PC-3 (cell line): Measurements from ENCODE around the gene ZNF780B. TPM values are rescaled to one million over a fixed set of nuclear protein-coding genes. Genes with fewer than 3 reads are reported as not detected.
A peak's percentile ranks its signal among the peaks of the same experiment; 100 is the strongest.
"Not testable (repeated sequence)": the region's sequence is repeated elsewhere in the genome, so short reads cannot be mapped to it uniquely, and the experiment has no call there.

Source experiments
- ATAC-seq: fragments of 200-7000 bp; cut with Tn5 transposase; 2 replicates; pipeline ENCODE4 v1.9.1; 2020; ENCODE audit warnings: mild to moderate bottlenecking, moderate library complexity
- BruUV-seq: library from RNA; stranded (reverse); fragments of 400-500 nt; replicated peaks from 2 replicates; lab custom pipeline; 2021; lab: Mats Ljungman, UMichigan
- CTCF ChIA-PET: fragments of 300-600 bp; sonication (Branson Sonifier 250); formaldehyde crosslinking; loops from one replicate; lab custom pipeline; 2022; ENCODE audit warnings: antibody characterized with exemption; lab: Charles Lee
- POLR2A ChIA-PET: fragments of 300-600 bp; sonication (Branson Sonifier 250); formaldehyde crosslinking; loops from one replicate; lab custom pipeline; 2022; ENCODE audit warnings: antibody characterized with exemption; ENCODE audit not compliant: unreplicated experiment; lab: Charles Lee
- DNase-seq: peaks from one replicate; pipeline ENCODE4 v3.0.0-alpha.2; 2015
- H2AFZ ChIP-seq: fragments of 300-600 bp; sonication (generic); 2 replicates; pipeline ENCODE4 v1.6.0; 2016; ENCODE audit warnings: antibody characterized with exemption, low read length
- H3F3A ChIP-seq: fragments of 300-600 bp; sonication (generic); one replicate; pipeline ENCODE4 v1.6.0; 2017; ENCODE audit warnings: antibody characterized with exemption, low read length, control low read depth, mild to moderate bottlenecking; ENCODE audit not compliant: unreplicated experiment
- H3K27ac ChIP-seq: fragments of 300-600 bp; sonication (generic); 2 replicates; pipeline ENCODE4 v1.5.1; 2016; ENCODE audit warnings: mild to moderate bottlenecking, low read length
- H3K27me3 ChIP-seq: fragments of 300-600 bp; sonication (generic); 2 replicates; pipeline ENCODE4 v1.6.1; 2016; ENCODE audit warnings: low read length, mixed read lengths
- H3K36me3 ChIP-seq: fragments of 300-600 bp; sonication (generic); 2 replicates; pipeline ENCODE4 v1.6.1; 2016; ENCODE audit warnings: low read depth, mixed run types, low read length, mixed read lengths
- H3K4me1 ChIP-seq: fragments of 300-600 bp; sonication (generic); 2 replicates; pipeline ENCODE4 v1.5.1; 2016; ENCODE audit warnings: low read length; ENCODE audit not compliant: insufficient read depth
- H3K4me2 ChIP-seq: fragments of 300-600 bp; sonication (generic); 2 replicates; pipeline ENCODE4 v1.6.0; 2016; ENCODE audit warnings: low read length
- H3K4me3 ChIP-seq: fragments of 300-600 bp; sonication (generic); 2 replicates; pipeline ENCODE4 v1.5.1; 2016; ENCODE audit warnings: mild to moderate bottlenecking, low read length, mixed read lengths
- H3K79me2 ChIP-seq: fragments of 300-600 bp; sonication (generic); 2 replicates; pipeline ENCODE4 v1.6.1; 2017; ENCODE audit warnings: low read length, mixed read lengths
- H3K9ac ChIP-seq: fragments of 300-600 bp; sonication (generic); 2 replicates; pipeline ENCODE4 v1.6.0; 2016; ENCODE audit warnings: mild to moderate bottlenecking, low read length
- H3K9me2 ChIP-seq: fragments of 300-600 bp; sonication (generic); replicated peaks from 2 replicates; pipeline ENCODE4 v1.6.1; 2016; ENCODE audit warnings: mixed run types, low read length, mixed read lengths
- H3K9me3 ChIP-seq: fragments of 300-600 bp; sonication (generic); 2 replicates; pipeline ENCODE4 v1.6.1; 2016; ENCODE audit warnings: low read length, mixed read lengths
- H4K20me1 ChIP-seq: fragments of 300-600 bp; sonication (generic); 2 replicates; pipeline ENCODE4 v1.6.1; 2016; ENCODE audit warnings: low read length, mixed read lengths
- CTCF ChIP-seq: fragments of 300-600 bp; sonication (generic); conservative IDR thresholded peaks from 2 replicates; pipeline ENCODE4 v1.5.1; 2017; ENCODE audit warnings: antibody characterized with exemption, low read depth, mild to moderate bottlenecking, low read length
- EZH2 ChIP-seq: fragments of 300-600 bp; sonication (generic); IDR thresholded peaks from one replicate; pipeline ENCODE4 v1.6.1; 2017; ENCODE audit warnings: antibody characterized with exemption, mild to moderate bottlenecking, low read length; ENCODE audit not compliant: unreplicated experiment
- EZH2phosphoT487 ChIP-seq: fragments of 300-600 bp; sonication (generic); IDR thresholded peaks from 2 replicates; pipeline ENCODE4 v1.6.1; 2018; ENCODE audit warnings: mild to moderate bottlenecking, antibody characterized with exemption, low read length, borderline replicate concordance
- intact Hi-C: fragments of 100-400 bp; cut with micrococcal nuclease; formaldehyde crosslinking; loops from 2 replicates; pipeline ENCODE4 v1.9.0; 2023
- total RNA-seq: library from RNA; depleted of rRNA; stranded (reverse); fragments of >200 nt; gene quantifications from 2 replicates; pipeline ENCODE4 v1.2.3, GENCODE V29; 2014

The ZNF780B gene
- total RNA-seq, 1 experiment from 2014 or later: 7.1 TPM

DNA sequence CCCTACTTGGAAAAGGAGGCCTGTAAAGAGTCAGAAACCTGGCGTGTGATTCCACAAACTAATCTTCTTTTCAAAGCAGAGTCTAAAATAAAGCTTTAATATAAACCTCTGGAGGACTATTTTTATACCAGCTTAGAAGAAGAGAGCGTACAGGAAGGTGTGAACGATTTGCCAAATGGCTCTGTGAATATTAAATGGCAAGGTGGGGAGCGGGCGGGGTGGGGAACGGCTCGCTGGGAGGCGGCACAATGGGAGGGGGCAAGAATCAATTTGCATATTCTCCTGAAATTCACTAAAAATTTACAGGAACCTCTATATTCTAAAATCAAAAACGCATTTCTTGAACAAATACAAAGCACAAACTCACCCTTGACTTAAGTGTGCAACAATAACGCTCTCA, 982 bp downstream of the ZNF780B start:
- CTCF ChIA-PET: no interaction called here
- POLR2A ChIA-PET: no interaction called here
- peak overlapping the region; percentile 99 for H3K4me3 ChIP-seq
- peak overlapping the region; percentile 84 for H3K9ac ChIP-seq
- no peaks in the 10 kb centered on the region for H3K9me2 ChIP-seq
- no peak overlapping the region for H3K27ac ChIP-seq
- no peaks in the 10 kb centered on the region for H3F3A ChIP-seq
- H3K4me2 ChIP-seq: peak overlapping the region; percentile 99
- H3K27me3 ChIP-seq: no peaks in the 10 kb centered on the region
- intact Hi-C loops: no loop called here
- H3K36me3 ChIP-seq: peaks cover 8% of the 10 kb centered on the region; the same call in 1 of the 2 replicates
- ATAC-seq (peak; percentile 8; the same call in 1 of the 2 replicates), DNase-seq (no peak)
- peaks cover 3% of the 10 kb centered on the region; the same call in 1 of the 2 replicates for H3K4me1 ChIP-seq
- no TSS peak for BruUV-seq
- peak overlapping the region; percentile 100 for H2AFZ ChIP-seq
- TF ChIP-seq EZH2phosphoT487 (no peak), EZH2 (no peak), CTCF (no peak)
- peaks cover 52% of the 10 kb centered on the region for H3K79me2 ChIP-seq
- no peaks in the 10 kb centered on the region for H4K20me1 ChIP-seq
- H3K9me3 ChIP-seq: peaks cover 10% of the 10 kb centered on the region; the same call in 1 of the 2 replicates

DNA sequence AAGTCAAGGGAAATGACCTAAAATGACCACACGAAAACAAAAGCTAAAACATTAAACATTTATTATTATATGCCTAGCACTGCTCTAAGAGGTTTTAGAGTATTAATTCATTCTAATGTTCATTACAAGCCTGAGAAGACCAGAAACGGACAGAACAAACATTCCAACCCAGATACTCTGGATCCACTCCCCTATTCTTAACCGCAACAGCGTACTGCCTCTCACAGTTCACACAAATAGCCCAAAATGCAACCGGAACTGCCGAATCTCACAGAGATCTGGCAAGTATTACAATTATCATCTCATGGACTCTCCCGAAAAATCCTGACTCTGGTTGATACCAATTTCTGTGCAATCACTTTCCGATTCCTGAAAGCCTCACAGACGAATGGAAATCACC, 1.4 kb downstream of the ZNF780B start:
- intact Hi-C loops: no loop called here
- H3K4me2 ChIP-seq: peak overlapping the region; percentile 99
- H2AFZ ChIP-seq: peak overlapping the region; percentile 100
- DNase-seq (no peak), ATAC-seq (no peak)
- H3K27ac ChIP-seq: no peak overlapping the region
- H3K9me2 ChIP-seq: no peaks in the 10 kb centered on the region
- peaks cover 52% of the 10 kb centered on the region for H3K79me2 ChIP-seq
- no peaks in the 10 kb centered on the region for H3F3A ChIP-seq
- H3K9me3 ChIP-seq: peaks cover 6% of the 10 kb centered on the region; the same call in 1 of the 2 replicates
- H3K36me3 ChIP-seq: peaks cover 8% of the 10 kb centered on the region; the same call in 1 of the 2 replicates
- H3K27me3 ChIP-seq: no peaks in the 10 kb centered on the region
- CTCF ChIA-PET: no interaction called here
- H4K20me1 ChIP-seq: no peaks in the 10 kb centered on the region
- peaks cover 3% of the 10 kb centered on the region; the same call in 1 of the 2 replicates for H3K4me1 ChIP-seq
- TF ChIP-seq EZH2phosphoT487: no peak
- TF ChIP-seq CTCF: no peak
- no peak for TF ChIP-seq EZH2
- H3K9ac ChIP-seq: 0 out of 2 replicates have a peak overlapping the region, but pooled peaks have one; percentile 84
- H3K4me3 ChIP-seq: peak overlapping the region; percentile 99
- no TSS peak for BruUV-seq
- POLR2A ChIA-PET: no interaction called here

DNA sequence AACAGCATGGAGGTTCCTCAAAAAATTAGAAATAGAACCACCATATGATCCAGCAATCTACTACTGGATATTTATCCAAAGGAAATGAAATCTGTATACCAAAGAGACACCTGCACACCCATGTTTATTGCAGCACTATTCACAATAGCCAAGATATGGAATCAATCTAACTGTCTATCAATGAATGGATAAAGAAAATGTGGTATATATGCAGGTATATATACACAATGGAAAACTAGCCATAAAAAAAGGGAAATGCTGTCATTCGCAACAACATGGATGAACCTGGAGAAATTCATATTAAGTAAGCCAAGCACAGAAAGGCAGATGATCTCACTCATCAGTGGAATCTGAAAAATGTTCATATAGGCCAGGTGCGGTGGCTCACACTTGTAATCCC, 2.5 kb downstream of the ZNF780B start:
- DNase-seq: no peak
- CTCF ChIA-PET: no interaction called here
- H3K9me2 ChIP-seq: no peaks in the 10 kb centered on the region
- no peaks in the 10 kb centered on the region for H3F3A ChIP-seq
- TF ChIP-seq EZH2: no peak
- TF ChIP-seq CTCF: no peak
- no peak for TF ChIP-seq EZH2phosphoT487
- POLR2A ChIA-PET: no interaction called here
- no peak overlapping the region for H3K4me3 ChIP-seq
- H3K9ac ChIP-seq: no peak overlapping the region
- ATAC-seq: no peak
- peaks cover 3% of the 10 kb centered on the region; the same call in 1 of the 2 replicates for H3K4me1 ChIP-seq
- no peaks in the 10 kb centered on the region for H4K20me1 ChIP-seq
- H2AFZ ChIP-seq: no peak overlapping the region
- H3K27ac ChIP-seq: no peak overlapping the region
- peaks cover 52% of the 10 kb centered on the region for H3K79me2 ChIP-seq
- 0 out of 2 replicates have a peak, but pooled peaks cover 6% of the 10 kb centered on the region for H3K9me3 ChIP-seq
- intact Hi-C loops: no loop called here
- BruUV-seq: no TSS peak
- H3K4me2 ChIP-seq: no peak overlapping the region
- H3K27me3 ChIP-seq: no peaks in the 10 kb centered on the region
- peaks cover 15% of the 10 kb centered on the region for H3K36me3 ChIP-seq

- H3K4me3 ChIP-seq, BruUV-seq, intact Hi-C loops, ATAC-seq, H3K79me2 ChIP-seq, H3F3A ChIP-seq, H2AFZ ChIP-seq, H4K20me1 ChIP-seq, H3K4me1 ChIP-seq, H3K27me3 ChIP-seq, POLR2A ChIA-PET, H3K4me2 ChIP-seq, H3K9ac ChIP-seq, H3K27ac ChIP-seq, H3K9me2 ChIP-seq, DNase-seq, CTCF ChIA-PET: not testable (repeated sequence)
- Histone ChIP-seq H3K9me3 (peaks cover 13% of the 10 kb centered on the region; the same call in 1 of the 2 replicates), H3K36me3 (peaks cover 29% of the 10 kb centered on the region)
Measured at GRCh38 chr19:40041718-40042117, 14.3 kb downstream of the ZNF780B start.
